ENCODE measurements around the gene CNKSR3. TPM values are rescaled to one million over a fixed set of nuclear protein-coding genes. Genes with fewer than 3 reads are reported as not detected.

Gene CNKSR3
- total RNA-seq, 1 experiment from 2014 or later, result 5.6 TPM

DNA sequence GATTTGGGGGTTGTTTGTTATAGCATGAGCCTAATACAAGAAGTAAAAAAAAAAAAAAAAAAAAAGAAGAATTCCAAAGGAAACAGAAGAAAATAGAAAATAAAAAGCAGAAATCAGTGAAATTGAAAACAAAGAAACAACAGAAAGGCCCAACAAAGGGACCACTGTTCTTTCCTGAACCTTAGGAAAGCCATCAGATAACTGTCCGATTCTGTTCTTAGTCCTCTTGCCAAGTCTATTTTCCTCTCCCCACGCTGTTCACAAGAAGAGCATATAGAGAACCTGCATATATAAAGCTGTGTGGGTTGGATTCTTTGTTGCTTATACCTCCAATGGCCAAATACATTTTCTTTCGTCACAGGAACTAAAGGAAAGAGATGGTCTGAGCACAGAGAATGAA is 115.9 kb downstream of the CNKSR3 start:
- no peak overlapping the region for H3K23ac ChIP-seq (ENCODE audit: insufficient read length, low read depth, low read length)
- H4K8ac ChIP-seq (replicated peaks; ENCODE audit: insufficient read length, low read depth, low read length), result no peak overlapping the region
- H4K20me1 ChIP-seq (ENCODE audit: control insufficient read depth, insufficient read depth, insufficient read length), result no peaks in the 10 kb centered on the region
- H3K36me3 Mint-ChIP-seq (ENCODE audit: insufficient read depth in 1 of 3, low read depth in 3 of 3), result peaks cover 0 to 2% (median 0%) of the 10 kb centered on the region in 3 experiments; a peak in 2 of 7 replicates
- H3K4me1 ChIP-seq (ENCODE audit: insufficient read depth, low read length), result no peaks in the 10 kb centered on the region
- H3K4me2 ChIP-seq (ENCODE audit: insufficient read depth, insufficient read length, low read length), result no peak overlapping the region
- H2BK12ac ChIP-seq (ENCODE audit: insufficient read length, low read depth, low read length), result no peak overlapping the region
- no peak overlapping the region for H4K91ac ChIP-seq (ENCODE audit: insufficient read length, low read depth, low read length)
- H3K4me3 Mint-ChIP-seq, result no peak overlapping the region
- DNase-seq, result no peak
- H2BK20ac ChIP-seq (ENCODE audit: low read depth, low read length, poor library complexity, severe bottlenecking), result no peak overlapping the region
- no peak overlapping the region for H3K27ac ChIP-seq (ENCODE audit: insufficient read length, low read depth, low read length)
- no CpG with 5 or more reads among the region's 3 CpGs for WGBS (ENCODE audit: extremely low coverage, insufficient read length, low lambda C conversion rate)
- no peak overlapping the region for H2BK5ac ChIP-seq (ENCODE audit: insufficient read length, low read length)
- no peaks in the 10 kb centered on the region for H3K79me1 ChIP-seq (ENCODE audit: insufficient read depth, low read depth, low read length, poor library complexity, severe bottlenecking)
- H3T11ph ChIP-seq (ENCODE audit: low read length), result no peak overlapping the region
- peaks cover 0 to 5% of the 10 kb centered on the region in 2 experiments; a peak in 2 of 4 replicates for H3K4me1 Mint-ChIP-seq
- no peak overlapping the region for H2AK5ac ChIP-seq (ENCODE audit: insufficient read length, low read length)
- no peaks in the 10 kb centered on the region for H3K9me3 Mint-ChIP-seq
- no peak overlapping the region for H3K27ac Mint-ChIP-seq
- no peak overlapping the region for H3K18ac ChIP-seq (ENCODE audit: insufficient read length, low read depth, low read length)
- H2BK15ac ChIP-seq (ENCODE audit: low read depth, low read length), result no peak overlapping the region
- H3K14ac ChIP-seq (ENCODE audit: insufficient read depth, low read length), result no peak overlapping the region
- H3K9ac ChIP-seq (ENCODE audit: extremely low read depth, insufficient read length, low read length), result no peak overlapping the region
- no peak overlapping the region for H3K4ac ChIP-seq (ENCODE audit: low read depth, low read length)
- no peaks in the 10 kb centered on the region for H3K79me2 ChIP-seq (ENCODE audit: insufficient read depth, low read length)
- H3K9me3 ChIP-seq (ENCODE audit: control insufficient read depth, low read depth, low read length), result no peaks in the 10 kb centered on the region
- no peaks in the 10 kb centered on the region for H3K23me2 ChIP-seq (ENCODE audit: insufficient read length, low read depth, low read length, poor library complexity, severe bottlenecking)
- no peaks in the 10 kb centered on the region for H3K27me3 ChIP-seq (ENCODE audit: insufficient read depth, low read length)
- TF ChIP-seq, protein P1, sequence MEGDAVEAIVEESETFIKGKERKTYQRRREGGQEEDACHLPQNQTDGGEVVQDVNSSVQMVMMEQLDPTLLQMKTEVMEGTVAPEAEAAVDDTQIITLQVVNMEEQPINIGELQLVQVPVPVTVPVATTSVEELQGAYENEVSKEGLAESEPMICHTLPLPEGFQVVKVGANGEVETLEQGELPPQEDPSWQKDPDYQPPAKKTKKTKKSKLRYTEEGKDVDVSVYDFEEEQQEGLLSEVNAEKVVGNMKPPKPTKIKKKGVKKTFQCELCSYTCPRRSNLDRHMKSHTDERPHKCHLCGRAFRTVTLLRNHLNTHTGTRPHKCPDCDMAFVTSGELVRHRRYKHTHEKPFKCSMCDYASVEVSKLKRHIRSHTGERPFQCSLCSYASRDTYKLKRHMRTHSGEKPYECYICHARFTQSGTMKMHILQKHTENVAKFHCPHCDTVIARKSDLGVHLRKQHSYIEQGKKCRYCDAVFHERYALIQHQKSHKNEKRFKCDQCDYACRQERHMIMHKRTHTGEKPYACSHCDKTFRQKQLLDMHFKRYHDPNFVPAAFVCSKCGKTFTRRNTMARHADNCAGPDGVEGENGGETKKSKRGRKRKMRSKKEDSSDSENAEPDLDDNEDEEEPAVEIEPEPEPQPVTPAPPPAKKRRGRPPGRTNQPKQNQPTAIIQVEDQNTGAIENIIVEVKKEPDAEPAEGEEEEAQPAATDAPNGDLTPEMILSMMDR (conservative IDR thresholded peaks at IDR 0.05), result no peak
- H3K56ac ChIP-seq (ENCODE audit: insufficient read length, low read depth, low read length), result no peak overlapping the region
- H3K27me3 Mint-ChIP-seq (ENCODE audit: low read depth), result no peaks in the 10 kb centered on the region
- no peak overlapping the region for H2AFZ ChIP-seq (ENCODE audit: low read length)
- H4K5ac ChIP-seq (ENCODE audit: insufficient read length, low read depth, low read length), result no peak overlapping the region
- H2BK120ac ChIP-seq (ENCODE audit: low read depth, low read length, poor library complexity, severe bottlenecking), result no peak overlapping the region

Data from H9 (cell line).